SK-N-SH treated with all-trans-retinoic acid at 6 μM for 48 hours (cell line): Measurements from ENCODE around the gene BCAR1.

Experiments used
- ARNTL ChIP-seq: fragments of 450-650 bp; formaldehyde crosslinking; IDR thresholded peaks from 2 replicates; pipeline ENCODE4 v1.5.0; 2020; ENCODE audit warnings: low read depth, mild to moderate bottlenecking, moderate library complexity, borderline replicate concordance
- CREB5 ChIP-seq: fragments of 250-450 bp; sonication (Bioruptor Pico); IDR thresholded peaks from 2 replicates; pipeline ENCODE4 v1.5.1; 2020; ENCODE audit warnings: low read depth, mild to moderate bottlenecking, moderate library complexity
- ESRRG ChIP-seq: fragments of 250-450 bp; sonication (Bioruptor Pico); IDR thresholded peaks from 2 replicates; pipeline ENCODE4 v1.6.1; 2021; ENCODE audit warnings: mild to moderate bottlenecking
- OSR1 ChIP-seq: fragments of 250-450 bp; sonication (Bioruptor Pico); IDR thresholded peaks from 2 replicates; pipeline ENCODE4 v1.8.0; 2022; ENCODE audit warnings: moderate library complexity, mild to moderate bottlenecking, inconsistent platforms
- PPARA ChIP-seq: fragments of 250-450 bp; sonication (Bioruptor Pico); IDR thresholded peaks from 2 replicates; pipeline ENCODE4 v1.5.0; 2020; ENCODE audit warnings: mild to moderate bottlenecking, borderline replicate concordance
- RARB ChIP-seq: fragments of 250-450 bp; sonication (Bioruptor Pico); IDR thresholded peaks from 2 replicates; pipeline ENCODE4 v1.8.0; 2021; ENCODE audit warnings: mild to moderate bottlenecking, moderate library complexity
- TSHZ2 ChIP-seq: fragments of 250-450 bp; sonication (Bioruptor Pico); IDR thresholded peaks from 2 replicates; pipeline ENCODE4 v1.5.0; 2020; ENCODE audit warnings: mild to moderate bottlenecking, moderate library complexity
- ZC3H10 ChIP-seq: fragments of 250-450 bp; sonication (Bioruptor Pico); IDR thresholded peaks from 2 replicates; pipeline ENCODE4 v1.5.1; 2021; ENCODE audit warnings: mild to moderate bottlenecking, moderate library complexity
- ZFP3 ChIP-seq: fragments of 250-450 bp; sonication (Bioruptor Pico); IDR thresholded peaks from 2 replicates; pipeline ENCODE4 v1.5.0; 2020; ENCODE audit warnings: mild to moderate bottlenecking, moderate library complexity
- ZFP30 ChIP-seq: fragments of 450-650 bp; formaldehyde crosslinking; IDR thresholded peaks from 2 replicates; pipeline ENCODE4 v1.5.0; 2022; ENCODE audit warnings: mild to moderate bottlenecking, moderate library complexity
- ZNF565 ChIP-seq: fragments of 450-650 bp; formaldehyde crosslinking; conservative IDR thresholded peaks from 2 replicates; pipeline ENCODE4 v1.5.0; 2020; ENCODE audit warnings: low read depth, mild to moderate bottlenecking, moderate library complexity
- ZNF70 ChIP-seq: fragments of 450-650 bp; formaldehyde crosslinking; IDR thresholded peaks from 2 replicates; pipeline ENCODE4 v1.5.0; 2020; ENCODE audit warnings: mild to moderate bottlenecking, moderate library complexity
- ZNF8 ChIP-seq: fragments of 450-650 bp; formaldehyde crosslinking; IDR thresholded peaks from 2 replicates; pipeline ENCODE4 v1.5.0; 2020; ENCODE audit warnings: mild to moderate bottlenecking, moderate library complexity
- TF ChIP-seq, protein P1 (sequence below): fragments of 250-450 bp; sonication (Bioruptor Pico); IDR thresholded peaks from 2 replicates; pipeline ENCODE4 v1.8.0; 2020; ENCODE audit warnings: mild to moderate bottlenecking, moderate library complexity, borderline replicate concordance

DNA sequence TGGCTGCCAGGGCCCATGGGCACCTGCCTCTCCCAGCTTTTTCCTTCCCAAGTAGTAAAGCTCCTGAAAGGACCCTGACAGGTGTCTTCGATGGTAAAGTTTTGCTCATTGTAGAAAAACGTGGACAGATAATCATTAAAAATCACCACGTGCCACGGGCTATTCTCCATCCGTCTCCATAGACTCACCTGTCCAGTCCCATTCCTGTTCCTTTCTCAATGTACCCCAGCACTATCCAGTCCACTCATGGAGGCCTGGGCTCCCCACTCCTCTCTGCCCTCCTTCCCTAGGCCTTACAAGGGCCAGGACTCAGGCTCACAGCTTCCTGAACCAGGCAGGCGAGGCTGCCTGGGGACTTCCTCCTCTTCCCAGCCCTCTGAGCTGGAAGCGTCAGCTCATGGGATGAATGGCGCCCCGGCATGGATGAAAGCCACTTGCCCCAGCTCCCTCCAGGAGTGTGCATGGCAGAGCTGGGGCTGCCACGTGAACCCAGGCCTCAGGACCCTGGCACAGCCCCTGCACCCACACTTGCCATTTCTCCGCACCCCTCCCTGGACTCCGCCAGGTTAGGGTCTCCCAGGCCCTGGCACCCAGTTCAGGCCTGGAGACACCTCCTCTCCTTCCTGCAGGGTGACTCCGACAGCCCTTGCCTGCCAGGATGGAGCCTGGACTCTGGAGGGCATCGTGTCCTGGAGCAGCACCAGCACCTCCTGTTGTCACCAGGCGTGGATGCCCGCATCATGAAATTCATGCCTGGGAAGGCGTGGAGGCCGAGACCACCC is 23.9 kb downstream of the BCAR1 start:
- no peak for TF ChIP-seq ZNF565
- no peak for TF ChIP-seq ARNTL (CRISPR knock-in tag)
- TF ChIP-seq ZNF70 (CRISPR knock-in tag): no peak
- no peak for TF ChIP-seq TSHZ2 (CRISPR knock-in tag)
- TF ChIP-seq ZC3H10 (CRISPR knock-in tag): no peak
- TF ChIP-seq RARB (CRISPR knock-in tag): no peak
- TF ChIP-seq ESRRG (CRISPR knock-in tag): no peak
- TF ChIP-seq ZFP30 (CRISPR knock-in tag): no peak
- TF ChIP-seq PPARA (CRISPR knock-in tag): no peak
- TF ChIP-seq, protein P1, sequence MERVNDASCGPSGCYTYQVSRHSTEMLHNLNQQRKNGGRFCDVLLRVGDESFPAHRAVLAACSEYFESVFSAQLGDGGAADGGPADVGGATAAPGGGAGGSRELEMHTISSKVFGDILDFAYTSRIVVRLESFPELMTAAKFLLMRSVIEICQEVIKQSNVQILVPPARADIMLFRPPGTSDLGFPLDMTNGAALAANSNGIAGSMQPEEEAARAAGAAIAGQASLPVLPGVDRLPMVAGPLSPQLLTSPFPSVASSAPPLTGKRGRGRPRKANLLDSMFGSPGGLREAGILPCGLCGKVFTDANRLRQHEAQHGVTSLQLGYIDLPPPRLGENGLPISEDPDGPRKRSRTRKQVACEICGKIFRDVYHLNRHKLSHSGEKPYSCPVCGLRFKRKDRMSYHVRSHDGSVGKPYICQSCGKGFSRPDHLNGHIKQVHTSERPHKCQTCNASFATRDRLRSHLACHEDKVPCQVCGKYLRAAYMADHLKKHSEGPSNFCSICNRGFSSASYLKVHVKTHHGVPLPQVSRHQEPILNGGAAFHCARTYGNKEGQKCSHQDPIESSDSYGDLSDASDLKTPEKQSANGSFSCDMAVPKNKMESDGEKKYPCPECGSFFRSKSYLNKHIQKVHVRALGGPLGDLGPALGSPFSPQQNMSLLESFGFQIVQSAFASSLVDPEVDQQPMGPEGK (CRISPR knock-in tag): no peak
- no peak for TF ChIP-seq ZFP3
- TF ChIP-seq OSR1 (CRISPR knock-in tag): no peak
- no peak for TF ChIP-seq ZNF8 (CRISPR knock-in tag)
- no peak for TF ChIP-seq CREB5
